IPS-NIHi11 (cell line): Measurements from ENCODE around the gene SF3A2.
A peak's percentile ranks its signal among the peaks of the same experiment; 100 is the strongest.

Experiments
- DNase-seq: peaks from one replicate; pipeline ENCODE4 v3.0.0; 2012; ENCODE audit warnings: mixed read lengths, low spot score

Gene SF3A2

GRCh38 chr19:2253106-2254063 is 16.8 kb downstream of the SF3A2 start:
- peak; percentile 66 for DNase-seq

- peak; percentile 71 for DNase-seq
These were observed 17.6 kb downstream of the SF3A2 start for GRCh38 chr19:2254064-2254872.

- DNase-seq: no peak
These were observed 18.7 kb downstream of the SF3A2 start for GRCh38 chr19:2255112-2255845.

- peak; percentile 55 for DNase-seq
These were observed 19.5 kb downstream of the SF3A2 start, which contains the start of gene JSRP1 for GRCh38 chr19:2255982-2256685. TSS of gene JSRP1 (minus strand) at chr19:2256417. CDS start at chr19:2255314, 1,103 bp downstream.

- DNase-seq: no peak
These were observed 22.7 kb downstream of the SF3A2 start for GRCh38 chr19:2259336-2259735.

GRCh38 chr19:2260341-2260805 is 23.7 kb downstream of the SF3A2 start:
- DNase-seq: no peak

GRCh38 chr19:2261438-2262172 is 25.0 kb downstream of the SF3A2 start:
- DNase-seq: peak; percentile 59

GRCh38 chr19:2266183-2266993 is 29.8 kb downstream of the SF3A2 start:
- no peak for DNase-seq

- DNase-seq: no peak
These were observed 31.8 kb downstream of the SF3A2 start for GRCh38 chr19:2268480-2268830.

GRCh38 chr19:2268861-2269243 is 32.2 kb downstream of the SF3A2 start:
- DNase-seq: no peak

- DNase-seq: peak; percentile 100
These were observed 32.9 kb downstream of the SF3A2 start for GRCh38 chr19:2269244-2270156.

- DNase-seq: no peak
These were observed 33.5 kb downstream of the SF3A2 start for GRCh38 chr19:2270157-2270422.

GRCh38 chr19:2270423-2271233 is 34.0 kb downstream of the SF3A2 start:
- DNase-seq: peak; percentile 78

- DNase-seq: no peak
These were observed 34.8 kb downstream of the SF3A2 start for GRCh38 chr19:2271234-2272103.

- DNase-seq: peak; percentile 94
These were observed 36.9 kb downstream of the SF3A2 start for GRCh38 chr19:2273356-2274184.

GRCh38 chr19:2274185-2274711 is 37.6 kb downstream of the SF3A2 start:
- no peak for DNase-seq
